Pulmonary artery endothelial cell (primary cell): ENCODE data around the gene MARK3. TPM values are rescaled to one million over a fixed set of nuclear protein-coding genes. Genes with fewer than 3 reads are reported as not detected.
A peak's percentile ranks its signal among the peaks of the same experiment; 100 is the strongest.

Experiments
- DNase-seq: peaks from one replicate; pipeline ENCODE4 v3.0.0-alpha.2; 2011; ENCODE audit warnings: low read depth, low spot score
- total RNA-seq: library from RNA; depleted of rRNA; stranded (reverse); fragments of >200 nt; gene quantifications from 2 replicates; pipeline ENCODE4 v1.2.3, GENCODE V29; 2014

Gene MARK3
- total RNA-seq, 1 donor from 2014 or later: 67.9 TPM

- DNase-seq: no peak
These were observed 100.3 kb downstream of the MARK3 start for GRCh38 chr14:103485504-103485903.

- no peak for DNase-seq
These were observed 102.9 kb downstream of the MARK3 start for GRCh38 chr14:103488071-103488470.

- DNase-seq: no peak
These were observed 103.7 kb downstream of the MARK3 start for GRCh38 chr14:103488960-103489359.

GRCh38 chr14:103489621-103490020 is 104.4 kb downstream of the MARK3 start:
- DNase-seq: no peak

DNA sequence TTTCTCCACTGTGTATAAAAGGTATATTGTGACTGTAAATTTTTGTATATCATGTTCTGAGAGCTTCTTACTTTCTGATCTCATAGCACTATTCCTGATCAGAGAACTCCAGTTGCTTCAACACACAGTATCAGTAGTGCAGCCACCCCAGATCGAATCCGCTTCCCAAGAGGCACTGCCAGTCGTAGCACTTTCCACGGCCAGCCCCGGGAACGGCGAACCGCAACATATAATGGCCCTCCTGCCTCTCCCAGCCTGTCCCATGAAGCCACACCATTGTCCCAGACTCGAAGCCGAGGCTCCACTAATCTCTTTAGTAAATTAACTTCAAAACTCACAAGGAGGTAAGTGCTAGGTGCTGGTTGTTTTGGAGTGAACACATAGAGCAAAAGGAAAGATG is 106.5 kb downstream of the MARK3 start:
- DNase-seq: no peak

- DNase-seq: no peak
These were observed 107.1 kb downstream of the MARK3 start for GRCh38 chr14:103492156-103492925.

DNA sequence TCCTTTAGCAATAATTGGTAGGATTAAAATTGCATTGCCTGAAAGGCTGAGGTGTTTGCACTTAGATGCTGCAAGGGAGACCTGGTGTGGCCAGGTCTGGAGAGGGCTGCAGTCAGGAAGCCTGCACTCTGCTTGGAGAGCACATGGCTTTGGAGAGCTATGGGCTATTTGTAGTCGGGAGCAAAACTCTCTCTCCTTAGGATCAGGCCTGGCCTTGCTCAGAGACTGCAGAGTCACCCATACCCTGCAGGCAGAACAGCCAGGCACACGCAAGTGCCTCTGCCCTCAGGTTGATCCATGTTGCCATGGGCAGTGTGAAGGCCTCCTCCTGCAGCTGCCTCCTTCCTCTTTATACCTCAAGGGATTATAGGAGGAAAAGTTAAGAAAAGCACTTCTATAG is 110.6 kb downstream of the MARK3 start:
- DNase-seq: no peak

GRCh38 chr14:103496776-103497175 is 111.6 kb downstream of the MARK3 start:
- DNase-seq: no peak

GRCh38 chr14:103499709-103500108 is 114.5 kb downstream of the MARK3 start:
- no peak for DNase-seq

DNA sequence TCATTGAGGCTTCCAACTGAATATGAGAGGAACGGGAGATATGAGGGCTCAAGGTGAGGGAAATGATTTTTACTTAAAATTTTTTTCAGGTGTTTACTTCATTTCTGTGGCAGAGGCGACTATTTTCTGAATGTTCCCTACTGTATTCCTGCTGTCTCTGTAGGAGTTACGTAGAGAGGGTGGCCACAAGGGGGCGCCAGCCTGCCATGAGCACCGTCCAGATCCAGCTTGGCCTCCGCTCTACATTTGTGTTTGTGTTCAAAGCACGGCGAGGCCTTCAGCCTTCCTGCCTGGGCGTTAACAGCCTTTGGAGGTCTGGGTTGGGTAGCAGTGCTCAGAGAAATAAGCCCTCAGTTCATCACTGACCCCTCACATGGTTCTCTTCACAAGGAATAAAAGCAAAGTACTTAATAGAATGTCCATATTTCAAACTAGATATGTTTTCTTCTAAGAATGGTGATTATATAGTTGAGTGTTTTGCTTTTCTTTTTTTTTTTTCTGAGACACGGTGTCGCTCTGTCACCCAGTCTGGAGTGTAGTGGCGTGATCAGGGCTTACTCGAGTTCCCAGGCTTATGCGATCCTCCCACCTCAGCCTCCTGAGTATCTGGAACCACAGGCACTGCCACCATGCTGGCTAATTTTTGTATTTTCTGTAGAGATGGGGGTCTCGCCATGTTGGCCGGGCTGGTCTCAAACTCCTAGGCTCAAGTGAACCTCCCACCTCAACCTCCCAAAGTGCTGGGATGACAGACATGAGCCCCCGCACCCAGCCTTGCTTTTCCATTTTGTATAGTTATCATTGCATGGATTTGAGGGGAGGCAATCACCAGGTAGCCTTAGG is 115.2 kb downstream of the MARK3 start:
- peak; percentile 55 for DNase-seq

DNA sequence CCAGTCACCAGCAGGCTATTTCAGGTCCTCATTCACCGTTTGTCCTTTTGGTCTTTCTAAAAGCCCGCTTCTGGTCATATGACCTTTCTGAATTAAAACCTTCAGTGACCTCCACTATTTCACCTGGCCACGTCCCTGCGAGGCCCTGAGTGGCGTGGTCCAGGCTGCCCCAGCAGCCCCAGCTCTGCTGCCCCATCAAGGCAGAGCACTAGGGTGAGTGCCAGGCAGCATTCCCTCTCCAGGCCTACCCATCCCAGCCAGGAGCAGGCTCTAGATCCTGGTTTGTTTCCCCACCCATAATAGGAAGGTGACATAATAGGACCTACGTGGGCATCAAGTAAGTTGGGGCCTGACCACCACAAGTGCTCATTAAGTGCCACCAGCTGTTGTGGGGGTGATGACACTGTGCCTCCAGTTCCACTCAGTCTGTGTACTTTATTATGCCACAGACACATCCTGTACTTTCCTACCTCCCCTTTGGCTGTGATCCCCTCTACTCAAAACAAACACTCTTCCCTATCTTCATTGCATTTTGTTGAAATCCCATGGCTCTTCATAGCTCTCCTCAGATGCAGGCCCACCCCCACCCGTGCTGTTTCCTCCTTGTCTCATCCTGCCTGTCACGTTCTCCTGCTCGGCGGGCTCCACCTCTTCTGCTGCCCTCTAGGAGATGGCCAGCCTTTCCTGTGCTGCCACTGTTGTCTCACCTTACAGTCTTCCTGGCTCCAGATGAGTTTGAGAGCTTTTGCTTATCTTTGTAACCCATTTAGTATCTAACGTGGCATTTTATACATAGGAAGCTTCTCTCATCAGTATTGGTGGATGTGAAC is 116.0 kb downstream of the MARK3 start:
- DNase-seq: no peak

- DNase-seq: no peak
These were observed 116.9 kb downstream of the MARK3 start for GRCh38 chr14:103501921-103502669.

- DNase-seq: no peak
These were observed 117.7 kb downstream of the MARK3 start for GRCh38 chr14:103502877-103503276.

DNA sequence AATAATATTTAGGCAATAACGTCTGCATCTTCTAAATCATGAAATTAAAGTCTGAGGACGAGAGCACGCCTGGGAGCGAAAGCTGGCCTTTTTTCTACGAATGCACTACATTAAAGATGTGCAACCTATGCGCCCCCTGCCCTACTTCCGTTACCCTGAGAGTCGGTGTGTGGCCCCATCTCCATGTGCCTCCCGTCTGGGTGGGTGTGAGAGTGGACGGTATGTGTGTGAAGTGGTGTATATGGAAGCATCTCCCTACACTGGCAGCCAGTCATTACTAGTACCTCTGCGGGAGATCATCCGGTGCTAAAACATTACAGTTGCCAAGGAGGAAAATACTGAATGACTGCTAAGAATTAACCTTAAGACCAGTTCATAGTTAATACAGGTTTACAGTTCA is 118.1 kb downstream of the MARK3 start:
- no peak for DNase-seq

- DNase-seq: no peak
These were observed 119.9 kb downstream of the MARK3 start for GRCh38 chr14:103504991-103505565.

DNA sequence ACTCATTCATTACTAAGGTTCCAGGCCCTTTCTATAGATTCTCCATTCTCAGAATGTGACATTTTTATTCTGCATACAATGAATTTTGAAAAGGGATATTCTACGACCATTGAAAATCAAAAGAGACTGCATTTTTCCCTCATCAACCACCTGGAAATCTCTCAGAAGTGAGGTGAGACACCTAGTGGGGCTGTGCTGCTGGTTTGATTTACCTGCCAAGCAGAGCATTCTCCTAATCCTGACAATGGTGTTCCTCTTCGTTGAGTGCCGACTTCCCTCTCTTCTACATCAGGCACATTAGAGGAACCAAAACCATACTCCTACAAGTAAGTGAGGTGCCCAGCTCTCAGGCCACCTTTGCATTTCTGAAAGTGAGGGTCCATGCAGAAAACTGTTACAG is 122.5 kb downstream of the MARK3 start:
- no peak for DNase-seq

DNA sequence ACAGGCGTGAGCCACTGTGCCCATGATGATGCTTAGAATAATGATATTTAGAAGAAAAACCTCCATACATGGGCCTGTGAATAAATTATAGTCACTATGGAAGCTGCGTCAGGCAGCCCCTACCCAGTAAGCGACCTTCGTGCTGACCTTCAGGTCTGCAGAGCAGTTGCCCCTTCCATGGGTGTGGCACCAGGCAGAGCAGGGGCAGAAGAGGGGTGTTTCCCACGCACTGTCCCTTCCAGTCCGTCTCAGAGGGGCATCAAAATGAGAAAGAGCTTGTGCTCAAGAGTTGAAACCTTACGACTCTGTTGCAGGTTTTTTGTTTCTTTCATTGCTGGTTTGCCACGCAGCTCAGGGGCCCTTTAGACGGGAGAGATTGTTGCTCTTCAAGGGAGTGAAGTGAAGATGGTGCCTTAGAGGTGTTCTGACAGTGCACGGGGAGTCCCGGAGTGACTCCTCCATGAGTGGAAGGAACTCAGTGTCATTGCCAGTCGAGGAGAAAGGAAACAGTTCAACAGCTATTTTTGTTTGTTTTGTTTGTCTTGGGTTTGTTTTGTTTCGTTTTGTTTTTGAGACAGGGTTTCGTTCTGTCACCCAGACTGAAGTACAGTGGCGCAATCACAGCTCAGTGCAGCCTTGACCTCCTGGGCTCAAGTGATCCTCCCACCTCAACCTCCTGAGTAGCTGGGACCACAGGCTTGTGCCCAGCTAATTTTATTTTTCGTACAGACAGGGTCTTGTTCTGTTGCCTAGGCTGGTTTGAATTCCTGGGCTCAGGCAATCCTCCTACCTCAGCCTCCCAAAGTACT is 123.5 kb downstream of the MARK3 start:
- DNase-seq: no peak

DNA sequence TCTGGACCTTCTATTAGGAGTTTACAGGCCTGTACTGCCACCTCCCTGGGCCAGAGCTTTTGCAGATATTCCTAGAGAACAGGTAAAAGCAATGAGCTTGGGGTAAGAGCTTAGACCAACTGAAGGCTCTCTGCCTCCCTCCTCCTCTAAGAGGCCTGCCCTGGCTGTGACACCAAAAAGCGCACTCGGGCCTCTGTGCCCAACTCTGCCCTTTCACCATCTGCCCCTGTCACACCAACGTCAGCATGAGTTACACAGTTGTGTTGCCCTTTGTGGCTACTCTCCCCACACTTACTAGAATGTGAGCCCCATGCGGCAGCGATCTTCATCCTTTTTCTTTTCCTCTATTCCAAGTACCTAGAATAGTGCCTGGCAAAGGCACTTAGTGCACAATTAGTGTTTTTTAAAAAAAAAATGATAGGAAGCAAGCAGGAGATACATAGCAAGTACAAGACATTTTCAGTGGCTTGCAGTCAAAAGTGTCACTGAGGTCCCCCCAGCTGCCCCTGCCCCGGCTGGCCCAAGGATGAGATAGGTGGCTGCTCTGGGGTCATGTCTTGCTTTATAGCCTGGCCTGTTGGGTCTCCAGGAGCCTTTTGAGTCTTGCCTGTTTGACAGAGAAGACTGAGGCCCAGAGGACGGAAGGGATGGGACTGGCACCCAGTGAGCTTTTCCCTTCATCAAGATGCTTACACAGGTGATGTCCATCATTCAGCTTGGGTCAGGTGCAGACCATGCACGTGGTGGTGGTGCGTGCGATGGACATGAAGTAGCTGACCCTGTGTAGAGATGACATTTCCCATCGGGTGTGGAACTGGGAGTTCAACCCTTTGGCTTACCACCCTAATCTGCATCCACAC is 124.9 kb downstream of the MARK3 start:
- no peak for DNase-seq
